Activated CD4-positive, alpha-beta T cell treated with anti-CD3 and anti-CD28 coated beads, Interleukin-2, Interleukin-6, amounts not matched to agents 100 ng/mL and 50 ng/mL, durations not matched to agents 16 hours and 8 hours (primary cell): ENCODE data around the gene MAN1C1.
"Not testable (repeated sequence)": the region's sequence is repeated elsewhere in the genome, so short reads cannot be mapped to it uniquely, and the experiment has no call there.

Experiments
- DNase-seq: peaks from one replicate; pipeline ENCODE4 v3.0.0-alpha.2; 2020

The MAN1C1 gene

DNA sequence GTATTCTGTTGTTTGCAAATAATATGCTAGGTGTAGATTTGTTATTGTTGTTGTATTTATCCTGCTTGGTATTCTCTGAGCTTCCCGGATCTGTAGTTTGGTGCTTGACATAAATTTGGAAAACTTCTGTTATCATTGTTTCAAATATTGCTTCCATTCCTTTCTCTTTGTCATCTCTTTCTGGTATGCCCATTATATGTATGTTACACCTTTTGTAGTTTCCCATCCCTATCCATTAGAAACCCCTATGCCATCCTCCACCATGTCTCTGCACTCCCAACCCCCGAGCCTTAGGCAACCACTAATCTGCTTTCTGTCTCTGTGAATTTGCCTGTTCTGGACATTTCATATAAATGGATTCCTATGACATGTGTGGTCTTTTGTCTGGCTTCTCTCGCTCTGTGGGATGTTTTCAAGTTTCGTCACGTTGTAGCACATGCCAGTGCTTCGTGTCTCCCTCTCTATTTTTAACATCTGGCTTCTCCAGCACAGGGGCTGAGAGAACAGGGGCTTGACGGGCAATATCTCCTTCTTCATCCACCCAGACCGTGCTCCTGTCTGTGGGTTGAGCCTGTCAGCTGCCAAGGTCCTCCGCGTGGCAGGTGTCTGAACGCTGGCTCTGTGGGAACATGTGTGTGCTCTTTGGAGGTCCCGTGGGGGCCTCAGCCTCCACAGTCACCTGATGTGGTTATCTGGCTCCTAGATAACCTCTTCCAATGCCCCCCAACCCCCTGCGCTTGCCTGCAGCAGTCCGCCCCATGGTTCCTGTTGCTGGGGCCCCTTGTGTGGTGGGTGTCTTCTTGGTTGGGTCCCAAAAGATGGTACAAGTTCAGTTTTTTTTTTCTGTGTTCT, 32.8 kb upstream of the MAN1C1 start:
- no peak for DNase-seq

DNA sequence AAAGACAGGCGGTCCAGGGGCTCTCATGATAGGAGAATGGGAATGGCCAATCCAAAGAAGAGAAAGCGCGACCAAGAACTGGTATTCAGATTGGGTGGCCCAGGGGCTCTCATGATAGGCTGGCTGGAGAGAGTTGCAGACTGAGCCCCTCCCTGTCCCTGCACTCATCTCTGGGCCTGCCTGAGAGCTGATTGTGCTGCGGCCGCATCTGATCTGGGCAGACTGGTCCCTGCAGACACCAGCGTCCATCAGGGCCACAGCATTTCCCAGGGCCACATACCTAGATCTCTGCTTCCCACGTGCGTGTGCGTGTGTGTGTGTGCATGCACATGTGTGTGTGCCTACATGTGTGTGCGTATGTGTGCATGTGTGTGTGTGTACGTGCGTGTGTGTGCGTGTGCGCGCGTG, 30.4 kb upstream of the MAN1C1 start:
- no peak for DNase-seq

DNA sequence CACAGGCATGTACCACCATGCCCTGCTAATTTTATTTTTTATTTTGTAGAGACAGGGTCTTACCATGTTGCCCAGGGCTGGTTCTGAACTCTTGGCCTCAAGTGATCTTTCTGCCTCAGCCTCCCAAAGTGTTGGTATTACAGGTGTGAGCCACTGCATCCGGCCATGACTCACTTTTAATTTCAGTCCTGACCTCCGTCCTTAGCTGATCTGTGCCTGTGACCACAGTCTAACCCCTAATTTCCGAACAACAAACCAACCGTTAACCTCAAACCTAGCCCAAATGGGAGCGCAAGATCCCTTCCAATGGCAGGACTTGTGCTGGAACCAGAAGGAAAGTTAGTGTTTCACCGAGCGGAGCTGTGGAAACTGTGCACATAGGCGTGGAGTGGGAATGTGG, 29.3 kb upstream of the MAN1C1 start:
- peak; percentile 12 for DNase-seq

DNA sequence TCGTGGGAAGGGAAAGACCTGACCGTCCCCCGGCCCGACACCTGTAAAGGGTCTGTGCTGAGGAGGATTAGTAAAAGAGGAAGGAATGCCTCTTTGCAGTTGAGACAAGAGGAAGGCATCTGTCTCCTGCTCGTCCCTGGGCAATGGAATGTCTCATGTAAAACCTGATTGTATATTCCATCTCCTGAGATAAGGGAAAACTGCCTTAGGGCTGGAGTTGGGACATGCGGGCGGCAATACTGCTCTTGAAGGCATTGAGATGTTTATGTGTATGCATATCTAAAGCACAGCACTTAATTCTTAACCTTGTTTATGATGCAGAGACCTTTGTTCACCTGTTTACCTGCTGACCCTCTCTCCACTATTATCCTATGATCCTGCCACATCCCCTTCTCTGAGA, 28.4 kb upstream of the MAN1C1 start:
- not testable (repeated sequence) for DNase-seq

DNA sequence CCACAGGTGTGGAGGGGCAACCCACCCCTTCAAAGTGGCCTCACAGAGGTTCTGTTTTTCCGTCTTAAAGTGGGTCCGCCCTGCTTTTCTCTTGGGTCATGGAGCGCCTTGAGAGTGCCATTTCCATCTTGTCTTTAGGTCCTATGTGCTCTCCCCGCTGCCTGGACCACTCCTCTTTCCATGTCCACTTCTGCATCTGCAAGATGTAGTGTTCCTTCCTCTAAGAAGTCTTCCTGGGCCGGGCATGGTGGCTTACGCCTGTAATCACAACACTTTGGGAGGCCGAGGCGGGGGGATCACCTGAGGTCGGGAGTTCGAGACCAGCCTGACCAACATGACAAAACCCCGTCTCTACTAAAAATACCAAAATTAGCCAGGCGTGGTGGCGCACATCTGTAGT, 27.8 kb upstream of the MAN1C1 start:
- DNase-seq, result not testable (repeated sequence)

DNA sequence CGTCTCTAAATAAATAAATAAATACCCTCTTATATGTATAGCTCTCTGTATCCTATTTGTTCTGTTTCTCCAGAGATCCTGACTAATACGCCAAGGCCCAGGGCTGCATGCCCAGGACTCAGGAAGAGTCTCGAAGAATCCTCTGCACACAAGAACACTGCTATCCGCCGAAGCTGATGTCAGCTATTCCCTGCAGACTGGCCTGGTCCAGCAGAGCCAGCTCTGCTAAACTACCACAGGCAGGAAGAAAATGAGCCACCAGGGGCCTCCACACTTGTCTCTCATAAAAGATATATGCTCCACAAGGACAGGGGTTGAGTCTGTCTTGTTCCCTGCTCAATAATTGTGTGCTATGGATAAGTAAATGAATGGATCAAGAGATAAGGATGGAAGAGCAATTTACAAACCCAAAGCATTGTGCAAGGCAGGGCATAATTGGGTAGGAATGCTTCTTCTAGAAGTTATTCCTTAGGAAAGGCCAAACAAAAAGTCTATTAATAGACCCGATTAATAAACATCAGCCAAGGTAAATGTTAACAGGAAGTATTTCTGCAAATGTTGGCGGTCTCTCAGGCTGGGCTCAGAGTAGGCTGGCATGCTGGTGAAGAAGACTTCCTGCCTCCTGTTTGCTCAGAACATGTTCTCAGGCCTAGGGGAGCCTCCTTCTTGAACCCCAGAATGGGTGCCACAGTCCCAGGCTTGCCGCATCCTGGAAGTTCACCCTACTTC, 26.3 kb upstream of the MAN1C1 start:
- no peak for DNase-seq

DNA sequence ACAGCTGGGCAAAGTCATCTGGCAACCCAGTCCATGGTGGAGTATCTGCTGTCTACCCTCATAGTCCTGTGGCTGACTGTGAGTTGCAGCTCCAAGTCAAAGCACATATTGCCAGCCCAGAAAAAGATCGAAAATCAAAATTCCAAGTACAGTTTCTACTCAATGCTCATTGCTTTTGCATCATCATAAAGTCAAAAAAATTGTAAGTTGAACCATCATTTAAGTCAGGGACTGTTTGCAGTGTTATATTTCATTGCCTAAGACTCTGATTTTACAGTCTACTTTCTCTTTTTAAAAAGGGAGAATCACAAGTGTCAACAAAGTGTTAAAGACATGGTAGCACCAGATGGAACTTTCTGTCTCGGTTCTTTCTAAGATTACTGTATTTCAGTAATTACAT, 22.7 kb upstream of the MAN1C1 start:
- DNase-seq, result no peak

DNA sequence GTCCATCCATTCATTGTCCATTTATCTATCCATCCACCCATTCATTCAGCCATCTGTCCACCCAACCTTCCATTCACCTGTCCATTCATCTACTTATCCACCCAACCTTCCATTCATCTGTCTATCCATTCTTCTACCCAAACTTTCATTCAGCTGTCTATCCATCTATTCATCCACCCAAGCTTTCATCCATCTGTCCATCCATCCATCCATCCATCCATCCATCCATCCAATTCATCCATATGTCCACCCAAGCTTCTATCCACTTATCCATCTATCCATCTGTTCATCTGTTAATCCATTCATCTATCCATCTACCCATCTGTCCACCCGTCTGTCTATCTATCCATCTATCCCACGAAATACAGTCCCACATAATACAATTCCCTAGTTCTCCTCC, 21.6 kb upstream of the MAN1C1 start:
- DNase-seq, result no peak

DNA sequence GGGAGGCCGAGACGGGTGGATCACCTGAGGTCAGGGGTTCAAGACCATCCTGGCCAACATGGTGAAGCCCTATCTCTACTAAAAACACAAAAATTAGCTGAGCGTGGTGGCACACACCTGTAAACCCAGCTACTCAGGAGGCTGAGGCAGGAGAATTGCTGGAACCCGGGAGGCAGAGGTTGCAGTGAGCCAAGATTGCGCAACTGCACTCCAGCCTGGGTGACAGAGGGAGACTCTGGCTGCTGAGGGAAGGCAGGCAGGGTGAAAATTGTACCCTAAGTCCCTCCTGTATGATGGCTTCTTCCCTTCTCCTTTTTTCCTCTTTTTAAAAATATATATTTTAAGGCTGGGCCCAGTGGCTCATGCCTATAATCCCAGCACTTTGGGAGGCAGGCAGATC, 19.9 kb upstream of the MAN1C1 start:
- DNase-seq, result not testable (repeated sequence)

DNA sequence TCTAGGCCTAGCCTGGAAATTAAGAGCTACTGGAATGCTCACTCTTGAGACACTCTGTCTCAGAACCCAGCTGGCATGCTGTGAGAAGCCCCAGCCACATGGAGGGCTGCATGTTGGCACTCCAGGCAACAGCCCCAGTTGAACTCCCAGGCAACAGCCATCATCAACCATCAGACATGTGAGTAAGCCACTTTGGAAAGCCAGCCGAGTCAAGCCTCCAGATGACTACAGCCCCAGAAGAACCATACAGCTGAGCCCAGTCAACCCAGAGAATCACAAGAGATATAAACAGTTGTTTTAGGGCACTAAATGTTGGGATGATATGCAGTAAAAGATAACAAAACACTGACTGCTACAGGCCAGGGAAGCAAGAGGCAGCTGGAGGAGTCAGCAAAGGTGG, 17.7 kb upstream of the MAN1C1 start:
- DNase-seq, result no peak

DNA sequence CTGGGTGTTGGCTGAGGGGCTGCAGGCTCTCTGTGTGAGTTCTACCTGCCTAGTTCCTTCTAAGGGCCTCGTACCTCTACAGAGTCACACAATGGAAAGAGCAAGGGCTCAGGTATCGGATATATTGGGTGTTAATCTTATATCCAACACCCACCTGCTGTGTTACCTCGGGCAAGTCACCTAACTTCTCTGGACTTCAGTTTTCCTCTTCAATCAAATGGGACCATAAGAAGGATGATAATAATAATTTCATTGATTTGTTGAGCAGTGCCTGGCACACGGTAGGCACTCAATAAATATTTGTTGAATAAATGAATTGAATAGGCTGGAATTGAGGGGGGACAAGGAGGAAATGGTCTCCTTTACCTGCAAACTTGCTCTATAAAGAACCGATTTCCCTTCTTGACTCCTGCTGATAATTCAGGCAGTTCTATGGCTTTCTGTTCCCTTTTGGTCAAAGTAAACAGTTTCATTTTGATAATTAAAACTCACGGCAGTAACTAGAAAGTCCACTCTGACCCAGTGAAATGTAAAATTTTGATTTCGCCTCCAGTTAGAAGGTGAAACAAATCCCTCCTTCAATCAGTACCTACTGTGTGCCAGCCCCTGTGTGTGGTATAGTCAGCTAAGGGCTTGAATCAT, 16.5 kb upstream of the MAN1C1 start:
- no peak for DNase-seq

DNA sequence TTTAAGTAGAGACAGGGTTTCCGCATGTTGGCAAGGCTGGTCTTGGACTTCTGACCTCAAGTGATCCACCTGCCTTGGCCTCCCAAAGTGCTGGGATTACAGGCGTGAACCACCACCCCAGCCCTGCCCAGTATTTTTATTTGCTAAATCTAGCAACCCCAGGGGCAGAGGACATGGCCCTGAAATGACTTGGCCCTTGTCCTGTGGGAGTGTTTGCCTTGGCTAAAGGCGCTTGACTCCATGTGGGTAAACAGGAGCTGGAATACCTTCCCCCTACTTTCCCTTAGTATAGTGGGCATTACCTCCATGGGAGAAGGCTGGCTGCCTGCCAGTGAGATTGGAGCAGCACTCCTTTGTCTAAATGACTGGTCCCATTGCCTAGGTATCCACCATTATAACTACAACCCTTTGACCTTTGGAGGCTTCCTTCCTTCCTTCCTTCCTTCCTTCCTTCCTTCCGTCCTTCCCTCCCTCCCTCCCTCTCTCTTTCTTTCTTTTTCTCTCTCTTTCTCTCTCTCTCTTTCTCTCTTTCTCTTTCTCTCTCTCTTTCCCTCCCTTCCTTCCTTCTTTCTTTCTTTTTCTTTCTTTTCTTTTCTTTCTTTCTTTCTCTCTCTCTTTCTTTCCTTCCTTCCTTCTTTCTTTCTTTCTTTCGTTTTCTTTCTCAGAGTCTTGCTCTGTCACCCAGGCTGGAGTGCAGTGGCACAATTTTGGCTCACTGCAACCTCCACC, 15.5 kb upstream of the MAN1C1 start:
- DNase-seq, result not testable (repeated sequence)

DNA sequence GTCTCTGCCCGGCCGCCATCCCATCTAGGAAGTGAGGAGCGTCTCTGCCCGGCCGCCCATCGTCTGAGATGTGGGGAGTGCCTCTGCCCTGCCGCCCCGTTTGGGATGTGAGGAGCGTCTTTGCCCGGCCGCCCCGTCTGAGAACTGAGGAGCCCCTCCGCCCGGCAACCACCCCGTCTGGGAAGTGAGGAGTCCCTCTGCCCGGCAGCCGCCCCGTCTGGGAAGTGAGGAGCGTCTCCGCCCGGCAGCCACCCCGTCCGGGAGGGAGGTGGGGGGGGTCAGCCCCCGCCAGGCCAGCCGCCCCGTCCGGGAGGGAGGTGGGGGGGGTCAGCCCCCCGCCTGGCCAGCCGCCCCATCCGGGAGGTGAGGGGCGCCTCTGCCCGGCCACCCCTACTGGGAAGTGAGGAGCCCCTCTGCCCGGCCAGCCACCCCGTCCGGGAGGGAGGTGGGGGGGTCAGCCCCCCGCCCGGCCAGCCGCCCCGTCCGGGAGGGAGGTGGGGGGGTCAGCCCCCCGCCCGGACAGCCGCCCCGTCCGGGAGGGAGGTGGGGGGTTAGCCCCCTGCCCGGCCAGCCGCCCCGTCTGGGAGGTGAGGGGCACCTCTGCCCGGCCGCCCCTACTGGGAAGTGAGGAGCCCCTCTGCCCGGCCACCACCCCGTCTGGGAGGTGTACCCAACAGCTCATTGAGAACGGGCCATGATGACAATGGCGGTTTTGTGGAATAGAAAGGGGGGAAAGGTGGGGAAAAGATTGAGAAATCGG, 12.6 kb upstream of the MAN1C1 start:
- DNase-seq, result not testable (repeated sequence)

DNA sequence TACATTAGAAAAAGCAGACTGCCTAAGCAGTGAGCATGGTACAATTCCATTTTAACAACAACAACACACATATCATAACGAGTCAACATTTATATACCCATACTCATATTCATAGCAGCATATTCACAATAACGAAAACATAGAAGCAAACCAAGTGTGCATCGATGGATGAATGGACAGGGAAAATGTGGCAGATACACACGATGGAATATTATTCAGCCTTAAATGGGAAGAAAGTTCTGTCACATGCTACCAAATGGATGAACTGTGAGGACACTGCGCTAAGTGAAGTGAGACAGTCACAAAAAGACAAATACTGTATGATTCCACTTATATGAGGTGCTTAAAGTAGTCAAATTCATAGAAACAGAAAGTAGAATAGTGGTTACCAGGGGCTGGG, 9.5 kb upstream of the MAN1C1 start:
- DNase-seq, result no peak

DNA sequence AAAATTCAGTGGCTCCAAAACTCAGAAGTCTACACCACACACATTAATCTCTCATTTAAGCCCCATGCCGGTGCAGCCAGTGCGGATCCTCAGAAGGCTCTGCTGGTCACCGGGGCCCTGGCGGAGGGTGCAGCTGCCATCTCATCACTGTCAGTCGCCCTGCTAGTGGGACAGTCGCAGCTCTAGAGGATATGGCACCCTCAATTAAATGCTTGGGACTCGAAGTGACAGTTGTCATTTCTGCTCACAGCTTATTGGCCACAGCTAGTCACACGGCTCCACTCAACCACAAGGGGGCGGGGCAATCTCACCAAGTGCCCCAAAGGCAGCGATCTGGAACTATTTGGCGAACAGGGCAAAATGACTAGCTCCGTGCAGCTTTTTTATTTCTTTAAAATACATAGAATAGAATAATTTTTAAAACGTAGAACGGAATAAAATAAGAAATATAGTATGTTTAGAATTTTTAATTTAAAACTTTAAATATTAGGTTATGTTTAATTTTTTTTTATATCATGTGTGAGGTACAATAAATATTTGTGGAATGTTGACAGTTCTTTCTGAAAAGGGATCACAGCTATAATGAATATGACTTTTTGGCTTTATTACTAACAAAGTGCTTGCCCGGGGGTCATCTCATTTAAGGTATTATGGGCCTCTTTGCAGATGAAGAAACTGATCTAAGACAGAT, 8.0 kb upstream of the MAN1C1 start:
- peak; percentile 89 for DNase-seq

DNA sequence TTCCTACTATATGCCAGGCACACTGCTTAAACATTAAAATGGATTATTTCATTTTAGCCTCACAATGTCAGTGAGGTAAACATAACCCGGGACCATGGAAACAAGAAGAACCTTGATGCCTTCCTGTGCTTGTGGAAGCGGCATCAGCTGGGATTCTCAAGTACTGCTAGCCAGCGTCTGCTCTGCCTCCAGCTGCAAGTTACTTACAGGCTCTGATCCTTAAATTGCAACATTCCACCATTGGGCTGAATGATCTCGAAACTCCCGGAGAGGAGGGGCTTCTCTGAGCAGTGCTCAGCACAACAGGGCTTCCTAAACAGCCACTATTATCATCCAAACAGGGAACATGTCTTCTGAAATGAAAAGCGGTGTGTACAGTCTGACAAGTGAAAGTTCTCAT, 6.7 kb upstream of the MAN1C1 start:
- no peak for DNase-seq

DNA sequence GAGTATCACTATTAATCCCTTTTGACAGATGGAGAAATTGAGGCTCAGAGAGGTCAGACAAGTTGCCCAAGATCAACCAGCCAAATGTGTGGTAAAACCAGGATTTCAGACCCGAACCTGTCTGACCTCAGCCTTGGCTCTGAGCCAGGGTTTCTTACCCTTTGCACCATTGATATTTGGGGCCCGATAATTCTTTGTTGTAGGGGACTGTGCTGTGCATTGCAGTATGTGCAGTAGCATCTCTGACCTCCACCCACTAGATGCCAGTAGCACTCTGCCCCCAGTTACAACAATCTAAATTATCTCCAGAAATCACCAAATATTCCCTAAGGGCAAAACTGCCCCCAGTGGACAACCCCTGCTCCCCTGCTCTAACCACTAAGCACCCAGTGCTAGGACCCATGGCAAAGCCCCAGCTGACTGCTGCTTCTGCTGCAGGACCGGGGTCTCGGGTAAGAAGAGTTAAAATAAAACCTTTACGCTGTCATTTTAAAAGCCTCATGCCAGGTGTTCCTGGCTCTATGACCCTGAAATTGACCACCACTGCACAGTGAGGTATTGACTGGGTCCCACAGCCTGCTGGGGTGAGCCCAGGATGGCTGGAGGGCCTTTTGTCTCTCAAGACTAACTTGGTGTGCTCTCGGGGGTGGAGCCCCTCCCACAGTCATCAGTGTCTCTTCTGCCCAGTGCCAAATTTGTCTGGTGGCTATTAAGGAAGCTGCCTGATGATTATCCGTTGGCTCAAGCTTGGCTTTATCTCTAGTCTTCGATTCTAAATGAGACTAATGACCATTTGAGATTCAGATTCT, 5.6 kb upstream of the MAN1C1 start:
- no peak for DNase-seq

DNA sequence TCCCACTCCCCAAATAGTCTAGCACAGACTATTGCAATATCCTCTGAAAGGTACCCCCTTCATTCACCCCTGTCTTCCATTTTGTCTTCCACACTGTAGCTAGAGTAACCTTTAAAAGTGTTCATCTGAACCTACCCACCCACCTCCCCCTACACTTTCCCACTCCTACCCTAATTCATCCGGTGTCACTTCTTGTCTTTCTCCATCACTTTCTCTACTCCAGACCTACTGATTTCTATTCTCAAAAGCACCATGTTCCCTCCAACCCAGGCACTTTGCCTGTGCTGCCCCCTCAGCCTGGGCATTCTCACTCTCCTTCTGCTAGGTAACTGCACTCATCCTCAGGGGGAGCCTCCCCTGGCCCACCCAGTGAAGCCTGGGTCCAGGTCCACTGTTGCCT, 4.7 kb upstream of the MAN1C1 start:
- no peak for DNase-seq

DNA sequence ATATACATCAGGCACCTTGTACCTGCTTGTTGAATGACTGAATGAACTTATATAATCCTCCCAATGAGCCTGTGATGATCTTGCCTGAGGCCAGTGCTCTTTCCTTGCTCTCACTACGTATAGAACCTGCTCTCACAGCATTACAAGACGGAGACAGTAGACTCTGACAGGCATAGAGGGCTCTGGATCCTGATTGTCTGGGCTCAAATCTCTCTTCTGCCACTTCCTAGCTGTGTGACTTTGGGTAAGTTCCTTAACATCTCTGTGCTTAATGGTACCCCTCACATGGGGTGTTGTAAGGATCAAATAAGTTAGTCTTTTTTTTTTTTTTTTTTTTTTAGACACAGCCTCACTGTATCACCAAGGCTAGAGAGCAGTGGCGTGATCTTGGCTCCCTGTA, 4.2 kb upstream of the MAN1C1 start:
- DNase-seq, result no peak

DNA sequence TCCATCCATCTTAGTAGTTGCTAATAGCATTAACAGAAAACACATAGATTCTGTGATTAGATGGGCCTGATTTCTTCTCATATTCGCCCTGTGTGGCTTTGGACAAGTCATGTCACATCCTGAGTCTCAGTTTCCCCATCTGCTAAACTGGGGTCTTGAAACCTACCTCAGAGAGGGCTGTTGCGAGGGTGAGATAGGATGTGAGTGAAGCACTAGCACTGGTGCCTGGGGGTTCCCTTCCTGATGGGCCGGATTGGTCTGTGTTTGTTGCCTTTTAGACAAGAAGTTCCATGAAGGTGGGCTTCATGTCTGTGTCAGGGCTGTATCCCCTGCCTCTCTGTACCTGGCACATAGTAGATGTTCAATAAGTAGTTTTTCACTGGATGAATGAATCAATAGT, 3.5 kb upstream of the MAN1C1 start:
- DNase-seq, result no peak
